ENCODE data around the gene SPRTN.
A peak's percentile ranks its signal among the peaks of the same experiment; 100 is the strongest.

The SPRTN gene

GRCh38 chr1:231353086-231353485, 15.0 kb downstream of the SPRTN start:
- H3K36me3 Mint-ChIP-seq (ENCODE audit: low read depth) = peaks cover 46% of the 10 kb centered on the region
- no peak overlapping the region for H3K27ac Mint-ChIP-seq
- H3K4me3 Mint-ChIP-seq = no peak overlapping the region

DNA sequence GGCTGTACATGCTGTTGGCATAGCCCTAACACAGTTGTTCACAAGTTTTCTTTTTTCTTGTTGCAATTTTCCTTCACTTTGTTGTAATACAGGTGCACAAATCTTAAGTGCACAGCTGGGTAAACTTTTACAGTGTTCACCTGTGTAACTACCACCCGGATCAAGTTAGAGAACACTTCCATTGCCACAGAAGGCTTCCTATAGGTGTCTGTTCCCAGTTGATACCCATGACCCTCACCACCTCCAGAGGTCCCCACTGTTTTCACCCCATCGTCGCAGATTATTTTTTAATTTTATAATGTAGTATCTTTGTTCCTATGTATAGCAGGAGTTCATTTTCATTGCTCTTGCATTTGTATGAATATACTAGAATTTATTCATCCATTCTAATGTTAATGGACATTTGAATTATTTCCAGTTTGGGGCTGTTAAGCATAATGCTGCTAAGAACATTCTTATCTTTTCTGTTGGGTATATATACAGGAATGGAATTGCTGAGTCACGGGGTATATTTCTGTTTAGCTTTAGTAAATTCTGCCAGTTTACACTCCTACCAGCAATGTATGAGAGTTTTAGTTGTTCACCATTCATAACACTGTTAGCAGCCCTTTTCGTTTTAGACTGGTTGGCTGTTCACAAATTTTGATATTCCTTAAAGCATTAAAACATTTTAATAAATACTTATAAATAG, 16.4 kb downstream of the SPRTN start:
- no peaks in the 10 kb centered on the region for H3K27me3 Mint-ChIP-seq
- H3K4me3 Mint-ChIP-seq = no peak overlapping the region
- peaks cover 5% of the 10 kb centered on the region for H3K4me1 Mint-ChIP-seq (ENCODE audit: low read depth)
- no peaks in the 10 kb centered on the region for H3K9me3 Mint-ChIP-seq
- peaks cover 36% of the 10 kb centered on the region for H3K36me3 Mint-ChIP-seq (ENCODE audit: low read depth)
- H3K27ac Mint-ChIP-seq = peak overlapping the region; percentile 55

More at GRCh38 chr1:231353086-231353485, 15.0 kb downstream of the SPRTN start:
- Mint-ChIP-seq H3K27me3 (no peaks in the 10 kb centered on the region), H3K9me3 (no peaks in the 10 kb centered on the region), H3K4me1 (ENCODE audit: low read depth) (peaks cover 5% of the 10 kb centered on the region)

- Mint-ChIP-seq H3K9me3 (no peaks in the 10 kb centered on the region), H3K4me3 (no peak overlapping the region), H3K36me3 (ENCODE audit: low read depth) (peaks cover 29% of the 10 kb centered on the region), H3K4me1 (ENCODE audit: low read depth) (peaks cover 5% of the 10 kb centered on the region), H3K27me3 (no peaks in the 10 kb centered on the region), H3K27ac (no peak overlapping the region)
Measured at GRCh38 chr1:231355171-231355570, 17.1 kb downstream of the SPRTN start.

DNA sequence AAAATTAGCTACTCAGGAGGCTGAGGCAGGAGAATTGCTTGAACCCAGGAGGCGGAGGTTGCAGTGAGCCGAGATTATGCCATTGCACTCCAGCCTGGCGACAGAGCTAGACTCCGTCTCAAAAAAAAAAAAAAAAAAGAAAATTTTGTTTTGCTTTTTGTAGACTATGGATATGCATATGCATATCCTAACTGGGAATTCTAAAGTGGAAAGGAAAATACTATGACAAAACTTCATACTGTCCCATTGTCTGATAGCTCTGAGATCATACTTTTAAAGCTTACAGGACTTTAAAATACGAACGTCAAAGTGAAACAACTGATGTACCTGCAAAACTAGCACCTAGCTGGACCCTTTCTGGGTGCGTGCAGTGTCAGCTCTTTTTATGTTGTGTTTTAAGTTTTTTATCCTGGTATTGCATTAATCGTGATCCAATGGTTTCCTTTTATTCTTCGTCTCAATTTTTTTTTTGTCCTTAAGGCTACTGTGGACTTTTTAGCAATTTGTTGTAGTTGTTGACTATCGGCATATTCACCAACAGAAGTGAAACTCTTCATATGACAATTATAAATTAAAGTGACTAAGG, 19.2 kb downstream of the SPRTN start:
- no peaks in the 10 kb centered on the region for H3K9me3 Mint-ChIP-seq
- H3K4me3 Mint-ChIP-seq = no peak overlapping the region
- H3K36me3 Mint-ChIP-seq (ENCODE audit: low read depth) = peaks cover 30% of the 10 kb centered on the region
- no peaks in the 10 kb centered on the region for H3K27me3 Mint-ChIP-seq
- H3K27ac Mint-ChIP-seq = no peak overlapping the region
- H3K4me1 Mint-ChIP-seq (ENCODE audit: low read depth) = peaks cover 5% of the 10 kb centered on the region

GRCh38 chr1:231357831-231358354, 19.8 kb downstream of the SPRTN start:
- Mint-ChIP-seq H3K9me3 (no peaks in the 10 kb centered on the region), H3K27ac (no peak overlapping the region), H3K4me1 (ENCODE audit: low read depth) (peaks cover 5% of the 10 kb centered on the region), H3K27me3 (no peaks in the 10 kb centered on the region), H3K4me3 (no peak overlapping the region), H3K36me3 (ENCODE audit: low read depth) (peaks cover 26% of the 10 kb centered on the region)

DNA sequence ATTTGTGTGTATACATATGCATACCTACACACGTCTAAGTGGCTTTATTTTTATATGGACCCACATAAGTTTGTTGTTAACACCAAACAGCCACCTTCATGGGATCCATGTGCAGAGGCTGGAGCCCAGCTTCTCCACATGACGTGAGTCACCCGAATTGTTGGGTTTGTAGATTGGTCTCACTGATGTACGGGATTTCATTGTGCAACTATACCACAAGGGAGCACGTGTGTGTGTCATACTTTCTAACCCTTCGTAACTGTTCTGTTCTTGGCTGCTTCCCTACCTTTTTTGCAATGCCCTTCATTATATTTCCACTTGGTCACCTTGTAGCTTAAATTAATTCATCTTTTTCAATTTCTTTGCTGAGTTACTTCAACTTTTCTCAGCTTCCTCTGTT, 21.0 kb downstream of the SPRTN start:
- H3K4me1 Mint-ChIP-seq (ENCODE audit: low read depth) = peaks cover 5% of the 10 kb centered on the region
- no peak overlapping the region for H3K27ac Mint-ChIP-seq
- H3K9me3 Mint-ChIP-seq = no peaks in the 10 kb centered on the region
- no peak overlapping the region for H3K4me3 Mint-ChIP-seq
- H3K27me3 Mint-ChIP-seq = no peaks in the 10 kb centered on the region
- H3K36me3 Mint-ChIP-seq (ENCODE audit: low read depth) = peaks cover 26% of the 10 kb centered on the region

- peaks cover 49% of the 10 kb centered on the region for H3K36me3 Mint-ChIP-seq (ENCODE audit: low read depth)
- no peak overlapping the region for H3K27ac Mint-ChIP-seq
- H3K4me1 Mint-ChIP-seq (ENCODE audit: low read depth) = peaks cover 6% of the 10 kb centered on the region
Measured at GRCh38 chr1:231362325-231362724, 24.2 kb downstream of the SPRTN start.

GRCh38 chr1:231363624-231364023, 25.5 kb downstream of the SPRTN start:
- H3K4me1 Mint-ChIP-seq (ENCODE audit: low read depth) = peaks cover 3% of the 10 kb centered on the region
- H3K27me3 Mint-ChIP-seq = no peaks in the 10 kb centered on the region
- H3K9me3 Mint-ChIP-seq = no peaks in the 10 kb centered on the region
- H3K4me3 Mint-ChIP-seq = no peak overlapping the region
- peaks cover 50% of the 10 kb centered on the region for H3K36me3 Mint-ChIP-seq (ENCODE audit: low read depth)
- peak overlapping the region; percentile 41 for H3K27ac Mint-ChIP-seq

More at GRCh38 chr1:231362325-231362724, 24.2 kb downstream of the SPRTN start:
- no peaks in the 10 kb centered on the region for H3K9me3 Mint-ChIP-seq
- no peaks in the 10 kb centered on the region for H3K27me3 Mint-ChIP-seq
- H3K4me3 Mint-ChIP-seq = no peak overlapping the region

DNA sequence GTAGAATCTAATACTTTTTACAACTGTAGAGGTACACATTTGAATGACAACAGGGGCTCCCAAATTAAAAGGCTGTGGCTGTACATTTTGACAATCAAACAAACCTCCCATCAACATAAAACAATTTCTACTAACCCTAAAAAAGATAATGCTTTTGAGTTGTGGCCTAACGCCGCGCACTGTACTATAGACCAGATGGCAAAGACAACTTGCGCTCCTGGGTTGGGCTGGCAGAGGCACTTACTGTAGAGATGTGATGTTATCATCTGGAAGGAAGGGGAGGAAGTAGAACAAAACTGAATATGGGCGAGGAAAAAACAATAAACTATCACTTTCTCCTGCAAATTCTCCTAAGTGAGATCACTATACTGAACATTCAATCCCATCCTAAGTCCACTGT, 26.1 kb downstream of the SPRTN start:
- Mint-ChIP-seq H3K9me3 (no peaks in the 10 kb centered on the region), H3K4me3 (no peak overlapping the region), H3K4me1 (ENCODE audit: low read depth) (peaks cover 3% of the 10 kb centered on the region), H3K36me3 (ENCODE audit: low read depth) (peaks cover 50% of the 10 kb centered on the region), H3K27me3 (no peaks in the 10 kb centered on the region), H3K27ac (no peak overlapping the region)

DNA sequence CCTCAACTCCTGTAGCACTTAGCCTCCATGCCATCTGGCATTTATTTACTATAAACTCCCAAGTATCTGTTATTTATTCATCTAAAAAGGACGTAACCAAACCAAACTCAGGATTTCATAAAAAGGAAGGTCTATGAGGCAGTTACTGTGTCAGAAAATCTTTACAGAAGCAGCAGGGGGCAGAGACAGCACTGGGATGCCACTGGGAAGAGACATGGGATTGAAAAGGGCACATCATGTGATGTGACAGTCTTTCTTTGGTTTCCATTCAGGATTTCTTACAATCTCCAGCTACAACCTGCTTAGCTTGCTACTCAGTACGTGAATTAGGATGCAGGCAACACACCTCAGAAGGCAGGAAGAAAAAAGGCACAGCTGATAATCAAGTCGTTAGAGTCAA, 31.2 kb downstream of the SPRTN start:
- H3K4me3 Mint-ChIP-seq = no peak overlapping the region
- H3K9me3 Mint-ChIP-seq = no peaks in the 10 kb centered on the region
- H3K4me1 Mint-ChIP-seq (ENCODE audit: low read depth) = peaks cover 3% of the 10 kb centered on the region
- peaks cover 38% of the 10 kb centered on the region for H3K36me3 Mint-ChIP-seq (ENCODE audit: low read depth)
- no peaks in the 10 kb centered on the region for H3K27me3 Mint-ChIP-seq
- no peak overlapping the region for H3K27ac Mint-ChIP-seq

- H3K27me3 Mint-ChIP-seq = no peaks in the 10 kb centered on the region
- H3K4me3 Mint-ChIP-seq = no peak overlapping the region
- peaks cover 20% of the 10 kb centered on the region for H3K4me1 Mint-ChIP-seq (ENCODE audit: low read depth)
Measured at GRCh38 chr1:231372501-231372900, 34.4 kb downstream of the SPRTN start.

GRCh38 chr1:231374394-231374793, 36.3 kb downstream of the SPRTN start:
- Mint-ChIP-seq H3K4me3 (no peak overlapping the region), H3K9me3 (no peaks in the 10 kb centered on the region), H3K27me3 (no peaks in the 10 kb centered on the region), H3K27ac (no peak overlapping the region), H3K4me1 (ENCODE audit: low read depth) (peaks cover 37% of the 10 kb centered on the region), H3K36me3 (ENCODE audit: low read depth) (peaks cover 9% of the 10 kb centered on the region)

More at GRCh38 chr1:231372501-231372900, 34.4 kb downstream of the SPRTN start:
- no peaks in the 10 kb centered on the region for H3K9me3 Mint-ChIP-seq
- H3K36me3 Mint-ChIP-seq (ENCODE audit: low read depth) = peaks cover 16% of the 10 kb centered on the region
- H3K27ac Mint-ChIP-seq = no peak overlapping the region

GRCh38 chr1:231376101-231376500, 38.0 kb downstream of the SPRTN start:
- Mint-ChIP-seq H3K4me3 (no peak overlapping the region), H3K36me3 (ENCODE audit: low read depth) (no peaks in the 10 kb centered on the region), H3K9me3 (no peaks in the 10 kb centered on the region), H3K4me1 (ENCODE audit: low read depth) (peaks cover 44% of the 10 kb centered on the region), H3K27me3 (no peaks in the 10 kb centered on the region), H3K27ac (no peak overlapping the region)

DNA sequence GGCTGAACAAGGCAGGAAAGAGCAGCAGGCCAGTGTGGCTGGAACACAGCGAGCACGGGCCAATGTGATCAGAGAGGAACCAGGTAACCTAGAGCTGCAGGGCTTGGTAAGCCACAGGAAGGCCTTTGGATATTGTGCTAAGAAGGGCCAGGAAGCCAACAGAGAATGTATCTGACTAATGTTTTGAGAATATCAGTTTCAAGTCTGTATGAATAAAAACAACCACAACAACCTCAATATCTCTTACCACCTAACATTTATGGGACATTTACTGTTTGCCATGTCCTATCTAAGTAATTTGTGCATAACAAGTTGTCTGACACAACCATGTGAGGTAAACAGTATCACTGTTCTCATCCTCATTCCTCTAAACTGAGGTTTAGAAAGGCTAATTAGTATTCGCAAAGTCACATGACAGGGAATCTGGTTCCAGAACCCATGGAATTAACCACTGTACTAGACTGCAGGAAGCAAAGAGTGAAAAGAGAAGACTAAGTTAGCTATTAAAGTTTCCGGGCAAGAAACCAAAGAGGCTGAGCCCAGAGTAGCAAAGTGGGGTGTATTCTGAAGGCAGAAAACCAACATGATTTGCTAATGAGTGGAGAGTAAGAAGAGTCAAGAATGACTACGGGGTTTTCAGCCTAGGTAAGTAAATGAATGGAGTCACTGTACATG, 38.9 kb downstream of the SPRTN start:
- Mint-ChIP-seq H3K9me3 (no peaks in the 10 kb centered on the region), H3K4me3 (no peak overlapping the region), H3K4me1 (ENCODE audit: low read depth) (peaks cover 51% of the 10 kb centered on the region)

GRCh38 chr1:231381729-231382128, 43.6 kb downstream of the SPRTN start:
- Mint-ChIP-seq H3K4me1 (ENCODE audit: low read depth) (peaks cover 39% of the 10 kb centered on the region), H3K27me3 (no peaks in the 10 kb centered on the region), H3K9me3 (no peaks in the 10 kb centered on the region), H3K36me3 (ENCODE audit: low read depth) (no peaks in the 10 kb centered on the region), H3K27ac (no peak overlapping the region), H3K4me3 (no peak overlapping the region)

More for the DNA sequence above, 38.9 kb downstream of the SPRTN start:
- Mint-ChIP-seq H3K27ac (peak overlapping the region; percentile 13), H3K27me3 (no peaks in the 10 kb centered on the region), H3K36me3 (ENCODE audit: low read depth) (no peaks in the 10 kb centered on the region)
